ENCODE measurements around the gene FAM20C.

Gene FAM20C

GRCh38 chr7:217781-218180 lies 25.4 kb downstream of the FAM20C start:
- no peak for TF ChIP-seq CTCF (IDR thresholded peaks at IDR 0.05; ENCODE audit: low read depth, low read length, missing control alignments)
- in situ Hi-C loops (cut with HindIII; ENCODE audit: low sequenced_read_pairs): no loop called here
- no peak overlapping the region for H3K4me3 ChIP-seq (ENCODE audit: low read depth, low read length)
- no peak for DNase-seq (ENCODE audit: low read depth)

DNA sequence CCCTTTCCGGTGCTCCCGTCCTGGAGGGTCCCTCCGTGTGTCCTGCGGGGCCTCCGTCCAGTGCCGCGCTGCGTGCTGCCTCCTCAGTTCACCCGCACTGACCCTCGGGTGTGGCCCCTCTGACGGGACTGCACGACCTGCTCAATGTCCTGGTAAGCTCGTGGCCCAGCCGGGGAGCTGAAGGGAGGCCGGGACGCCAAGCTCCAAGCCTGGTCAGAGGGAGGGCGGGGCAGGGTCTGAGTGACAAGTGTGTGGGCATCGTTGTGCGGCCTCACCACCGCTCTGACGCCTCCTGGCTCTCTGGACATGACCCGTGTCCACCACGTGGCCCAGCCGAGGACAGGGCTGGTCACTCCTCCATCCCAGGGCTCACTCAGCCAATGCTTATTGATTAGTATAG lies 25.9 kb downstream of the FAM20C start:
- TF ChIP-seq CTCF (IDR thresholded peaks at IDR 0.05; ENCODE audit: low read depth, low read length, missing control alignments): no peak
- DNase-seq (ENCODE audit: low read depth): no peak
- in situ Hi-C loops (cut with HindIII; ENCODE audit: low sequenced_read_pairs): no loop called here
- H3K4me3 ChIP-seq (ENCODE audit: low read depth, low read length): no peak overlapping the region

DNA sequence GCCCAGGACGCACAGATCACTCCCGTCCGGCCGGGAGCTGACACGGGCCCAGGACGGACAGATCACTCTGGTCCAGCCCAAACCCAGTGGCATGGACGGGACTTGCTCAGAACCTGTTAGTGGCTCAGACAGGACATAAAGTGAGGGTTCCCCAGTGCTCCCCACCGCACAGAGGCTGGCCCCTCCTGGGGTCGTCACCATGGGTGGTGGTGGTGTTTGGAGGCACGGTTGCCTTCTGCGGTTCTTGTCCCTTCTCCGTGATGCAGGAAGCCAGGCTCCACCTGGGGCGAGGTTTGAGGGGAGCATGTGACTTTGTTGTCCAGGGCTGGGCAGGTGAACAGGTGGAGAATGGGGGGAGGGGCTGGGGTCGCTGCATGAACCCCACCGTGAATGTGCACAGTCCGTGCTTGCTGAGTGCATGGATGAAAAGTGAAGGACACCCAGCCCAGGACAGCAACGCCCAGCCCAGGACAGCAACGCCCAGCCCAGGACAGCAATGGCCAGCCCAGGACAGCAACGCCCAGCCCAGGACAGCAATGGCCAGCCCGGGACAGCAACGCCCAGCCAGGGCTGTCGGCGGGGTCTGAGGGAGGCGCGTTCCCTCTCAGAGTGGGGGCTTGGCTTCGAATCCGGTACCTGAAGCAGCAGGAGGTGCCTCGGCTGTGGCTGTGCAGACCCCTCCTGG lies 26.7 kb downstream of the FAM20C start:
- no peak overlapping the region for H3K4me3 ChIP-seq (ENCODE audit: low read depth, low read length)
- in situ Hi-C loops (cut with HindIII; ENCODE audit: low sequenced_read_pairs): no loop called here
- no peak for TF ChIP-seq CTCF (IDR thresholded peaks at IDR 0.05; ENCODE audit: low read depth, low read length, missing control alignments)
- no peak for DNase-seq (ENCODE audit: low read depth)

- TF ChIP-seq CTCF (IDR thresholded peaks at IDR 0.05; ENCODE audit: low read depth, low read length, missing control alignments): no peak
- in situ Hi-C loops (cut with HindIII; ENCODE audit: low sequenced_read_pairs): no loop called here
- DNase-seq (ENCODE audit: low read depth): no peak
- H3K4me3 ChIP-seq (ENCODE audit: low read depth, low read length): no peak overlapping the region
These were observed 27.3 kb downstream of the FAM20C start for GRCh38 chr7:219581-220150.

DNA sequence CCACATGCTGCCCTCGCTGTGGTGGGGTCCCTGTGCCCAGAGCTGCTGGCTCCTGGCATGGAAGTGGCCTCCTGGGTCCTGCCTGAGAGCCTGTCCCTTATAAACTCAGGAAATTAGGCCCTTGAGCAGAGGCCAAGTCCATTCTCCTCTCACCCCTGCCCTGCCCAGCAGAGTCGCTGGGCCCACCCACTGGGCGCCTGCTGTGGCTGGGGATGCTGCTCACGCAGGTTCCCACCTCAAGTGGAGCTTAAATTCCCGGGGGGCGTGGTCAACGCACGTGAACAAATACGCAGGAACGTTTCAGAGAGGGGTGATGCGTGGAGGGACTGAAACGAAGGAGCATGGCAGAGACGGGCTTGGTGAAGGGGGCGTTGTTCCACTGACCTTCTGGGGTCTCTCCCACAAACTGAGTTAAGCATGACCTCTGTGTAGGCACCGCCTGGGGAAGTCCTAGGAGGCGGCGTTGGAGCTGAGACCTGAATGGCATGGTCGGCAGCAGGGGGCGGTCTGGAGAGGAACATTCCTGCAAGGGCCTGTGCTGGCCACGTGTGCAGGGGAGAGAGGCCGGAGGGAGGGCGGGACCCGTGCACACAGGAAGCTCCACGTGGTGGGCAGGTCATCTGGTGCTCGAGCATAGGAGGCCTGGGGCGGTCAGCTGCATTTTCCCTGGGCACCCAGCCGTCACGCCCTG lies 27.9 kb downstream of the FAM20C start:
- no peak overlapping the region for H3K4me3 ChIP-seq (ENCODE audit: low read depth, low read length)
- in situ Hi-C loops (cut with HindIII; ENCODE audit: low sequenced_read_pairs): no loop called here
- TF ChIP-seq CTCF (IDR thresholded peaks at IDR 0.05; ENCODE audit: low read depth, low read length, missing control alignments): no peak
- no peak for DNase-seq (ENCODE audit: low read depth)

GRCh38 chr7:221978-222715 lies 29.8 kb downstream of the FAM20C start:
- H3K4me3 ChIP-seq (ENCODE audit: low read depth, low read length): no peak overlapping the region
- TF ChIP-seq CTCF (IDR thresholded peaks at IDR 0.05; ENCODE audit: low read depth, low read length, missing control alignments): no peak
- no peak for DNase-seq (ENCODE audit: low read depth)
- in situ Hi-C loops (cut with HindIII; ENCODE audit: low sequenced_read_pairs): no loop called here
